A673 (cell line): ENCODE results near the gene TMEM91. TPM values are rescaled to one million over a fixed set of nuclear protein-coding genes. Genes with fewer than 3 reads are reported as not detected.

Experiments
- BruUV-seq: library from RNA; stranded (reverse); fragments of 400-500 nt; replicated peaks from 2 replicates; lab custom pipeline; 2021; lab: Mats Ljungman, UMichigan
- CTCF ChIA-PET: fragments of 300-600 bp; sonication (Branson Sonifier 250); formaldehyde crosslinking; loops from one replicate; lab custom pipeline; 2022; ENCODE audit warnings: antibody characterized with exemption; lab: Charles Lee
- POLR2A ChIA-PET: fragments of 300-600 bp; sonication (Branson Sonifier 250); formaldehyde crosslinking; loops from one replicate; lab custom pipeline; 2022; ENCODE audit warnings: antibody characterized with exemption; ENCODE audit not compliant: low non-redundant PET; lab: Charles Lee
- DNase-seq: peaks from one replicate; pipeline ENCODE4 v3.0.0-alpha.2; 2015; ENCODE audit warnings: low spot score
- H3K27ac ChIP-seq: fragments of 200-600 bp; sonication (generic); 2 replicates; pipeline ENCODE4 v1.5.1; 2016; ENCODE audit warnings: mixed run types, low read depth, mild to moderate bottlenecking, mixed read lengths, antibody characterized with exemption, low read length; ENCODE audit not compliant: poor library complexity, severe bottlenecking
- H3K27me3 ChIP-seq: fragments of 200-600 bp; sonication (generic); replicated peaks from 2 replicates; pipeline ENCODE4 v1.6.1; 2017; ENCODE audit warnings: mixed run types, low read depth, mild to moderate bottlenecking, mixed read lengths, antibody characterized with exemption, low read length; ENCODE audit not compliant: insufficient read depth, poor library complexity
- H3K36me3 ChIP-seq: fragments of 200-600 bp; sonication (generic); 2 replicates; pipeline ENCODE4 v1.6.1; 2016; ENCODE audit warnings: mixed run types, mild to moderate bottlenecking, mixed read lengths, antibody characterized with exemption, low read length; ENCODE audit not compliant: insufficient read depth, poor library complexity, severe bottlenecking
- H3K4me1 ChIP-seq: fragments of 200-600 bp; sonication (generic); 2 replicates; pipeline ENCODE4 v1.6.1; 2017; ENCODE audit warnings: mixed run types, mild to moderate bottlenecking, mixed read lengths, antibody characterized with exemption, low read length; ENCODE audit not compliant: insufficient read depth, poor library complexity, severe bottlenecking
- H3K4me3 ChIP-seq: fragments of 200-600 bp; sonication (generic); 2 replicates; pipeline ENCODE4 v1.5.1; 2016; ENCODE audit warnings: low read depth, mixed run types, mild to moderate bottlenecking, mixed read lengths, low read length; ENCODE audit not compliant: poor library complexity, severe bottlenecking
- H3K9me3 ChIP-seq: fragments of 200-600 bp; sonication (generic); 2 replicates; pipeline ENCODE4 v1.6.1; 2016; ENCODE audit warnings: mixed run types, low read depth, mild to moderate bottlenecking, mixed read lengths, antibody characterized with exemption, low read length; ENCODE audit not compliant: poor library complexity, severe bottlenecking
- EZH2 ChIP-seq: fragments of 200-600 bp; sonication (generic); IDR thresholded peaks from 2 replicates; pipeline ENCODE4 v1.6.1; 2017; ENCODE audit warnings: borderline replicate concordance, low read depth, mild to moderate bottlenecking, mixed read lengths, antibody characterized with exemption, low read length; ENCODE audit not compliant: poor library complexity, severe bottlenecking
- intact Hi-C: fragments of 100-400 bp; cut with micrococcal nuclease; formaldehyde crosslinking; loops from one replicate; pipeline ENCODE4 v1.10.0; 2022; ENCODE audit not compliant: unreplicated experiment
- total RNA-seq: library from RNA; stranded (reverse); gene quantifications from 2 replicates; pipeline ENCODE4 v1.2.3, GENCODE V29; 2021
- TF ChIP-seq, protein P1 (sequence below): fragments of 300-800, 200-600 bp; sonication (generic); conservative IDR thresholded peaks from 2 replicates; pipeline ENCODE4 v1.5.1; 2017; ENCODE audit warnings: low read depth, mild to moderate bottlenecking, antibody characterized with exemption, low read length, moderate library complexity, mixed read lengths

TMEM91 gene
- total RNA-seq, 1 experiment from 2014 or later = 4.9 TPM

GRCh38 chr19:41350735-41351338, 25.5 kb upstream of the TMEM91 start:
- Histone ChIP-seq H3K27me3 (no peaks in the 10 kb centered on the region), H3K4me1 (peaks cover 11% of the 10 kb centered on the region), H3K4me3 (peak overlapping the region; percentile 98), H3K36me3 (peaks cover 13% of the 10 kb centered on the region), H3K9me3 (no peaks in the 10 kb centered on the region), H3K27ac (no peak overlapping the region)
- intact Hi-C loops = no loop called here
- ChIA-PET CTCF (interaction anchor here (0.6 kb wide), 1 partner anchor 147 kb away, joined by 4 read pairs; no protein-coding TSS in a partner anchor), POLR2A (no interaction called here)
- no TSS peak for BruUV-seq
- no peak for DNase-seq
- TF ChIP-seq EZH2 = no peak
- TF ChIP-seq, protein P1, sequence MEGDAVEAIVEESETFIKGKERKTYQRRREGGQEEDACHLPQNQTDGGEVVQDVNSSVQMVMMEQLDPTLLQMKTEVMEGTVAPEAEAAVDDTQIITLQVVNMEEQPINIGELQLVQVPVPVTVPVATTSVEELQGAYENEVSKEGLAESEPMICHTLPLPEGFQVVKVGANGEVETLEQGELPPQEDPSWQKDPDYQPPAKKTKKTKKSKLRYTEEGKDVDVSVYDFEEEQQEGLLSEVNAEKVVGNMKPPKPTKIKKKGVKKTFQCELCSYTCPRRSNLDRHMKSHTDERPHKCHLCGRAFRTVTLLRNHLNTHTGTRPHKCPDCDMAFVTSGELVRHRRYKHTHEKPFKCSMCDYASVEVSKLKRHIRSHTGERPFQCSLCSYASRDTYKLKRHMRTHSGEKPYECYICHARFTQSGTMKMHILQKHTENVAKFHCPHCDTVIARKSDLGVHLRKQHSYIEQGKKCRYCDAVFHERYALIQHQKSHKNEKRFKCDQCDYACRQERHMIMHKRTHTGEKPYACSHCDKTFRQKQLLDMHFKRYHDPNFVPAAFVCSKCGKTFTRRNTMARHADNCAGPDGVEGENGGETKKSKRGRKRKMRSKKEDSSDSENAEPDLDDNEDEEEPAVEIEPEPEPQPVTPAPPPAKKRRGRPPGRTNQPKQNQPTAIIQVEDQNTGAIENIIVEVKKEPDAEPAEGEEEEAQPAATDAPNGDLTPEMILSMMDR = no peak

DNA sequence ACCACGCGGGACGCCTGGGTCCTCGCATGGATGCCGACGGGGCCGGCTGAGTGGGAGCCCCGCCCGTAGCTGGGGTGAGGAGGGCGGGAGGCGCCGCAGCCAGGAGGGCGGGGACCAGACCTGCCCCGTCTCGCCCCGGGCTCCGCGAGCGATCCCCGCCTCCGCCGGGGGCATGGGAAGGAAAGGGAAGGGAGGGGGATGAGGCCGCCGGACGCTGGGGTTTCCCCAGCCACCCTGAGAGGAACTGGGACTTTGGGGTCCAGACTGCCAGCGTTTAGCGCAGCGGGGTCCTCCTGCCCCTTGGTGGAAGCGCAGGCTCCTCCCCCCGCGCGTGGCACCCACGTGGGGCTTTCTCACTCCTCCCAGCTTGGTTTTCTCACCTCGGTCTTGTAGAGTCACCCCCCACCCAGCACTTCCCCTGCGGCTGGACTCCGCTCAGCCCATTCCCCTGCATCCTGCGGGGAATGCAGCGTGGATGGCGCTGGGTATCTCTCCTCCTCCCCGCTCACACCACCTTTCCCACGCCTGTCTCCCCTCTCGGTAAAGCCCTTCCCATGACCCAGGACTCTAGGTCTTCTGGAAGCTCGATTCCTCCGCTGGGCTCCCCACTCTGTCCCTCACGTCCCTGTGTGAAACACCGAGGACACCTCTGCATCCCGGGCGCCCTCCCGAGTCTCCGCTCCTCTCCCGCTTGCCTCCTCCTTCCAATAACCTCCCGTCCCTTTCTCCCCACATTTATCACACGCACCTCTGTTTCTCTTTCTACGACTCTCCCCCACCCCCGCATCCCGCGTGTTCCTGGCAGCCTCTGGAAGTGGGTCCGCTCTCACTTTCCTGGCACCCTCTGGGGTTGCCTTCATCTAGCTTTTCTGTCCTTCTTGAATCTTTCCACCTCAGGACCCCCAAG, 24.7 kb upstream of the TMEM91 start:
- DNase-seq = no peak
- Histone ChIP-seq H3K36me3 (peaks cover 8% of the 10 kb centered on the region), H3K9me3 (no peaks in the 10 kb centered on the region), H3K27me3 (no peaks in the 10 kb centered on the region), H3K4me3 (peak overlapping the region; percentile 98), H3K4me1 (peaks cover 11% of the 10 kb centered on the region), H3K27ac (no peak overlapping the region)
- TF ChIP-seq EZH2 = no peak
- TF ChIP-seq, protein P1 = no peak
- intact Hi-C loops = no loop called here
- BruUV-seq = no TSS peak
- ChIA-PET CTCF (interaction anchor here (0.5 to 0.7 kb wide), 2 partner anchors 212 to 485 kb away, joined by 3 read pairs; no protein-coding TSS in a partner anchor), POLR2A (no interaction called here)

- intact Hi-C loops = no loop called here
- TF ChIP-seq, protein P1 = no peak
- TF ChIP-seq EZH2 = no peak
- Histone ChIP-seq H3K9me3 (no peaks in the 10 kb centered on the region), H3K4me1 (peaks cover 11% of the 10 kb centered on the region), H3K36me3 (peaks cover 4% of the 10 kb centered on the region), H3K27ac (peak overlapping the region; percentile 80), H3K4me3 (peak overlapping the region; percentile 98), H3K27me3 (no peaks in the 10 kb centered on the region)
- CTCF ChIA-PET = interaction anchor here (0.7 to 1.1 kb wide), 2 partner anchors 148 to 484 kb away, joined by 3 read pairs; no protein-coding TSS in a partner anchor
- no peak for DNase-seq
- POLR2A ChIA-PET = no interaction called here
- no TSS peak for BruUV-seq
These were observed 24.1 kb upstream of the TMEM91 start for GRCh38 chr19:41352279-41352608.
